Memory B cell (primary cell): Measurements from ENCODE around the gene RANBP2.

Source experiments
- ATAC-seq: fragments of 150-1000 bp; cut with Tn5 transposase; 2 replicates; pipeline ENCODE4 v1.10.0; 2021; ENCODE audit warnings: low read depth, mild to moderate bottlenecking, moderate library complexity
- DNase-seq, 2 donors: peaks; one replicate each; pipeline ENCODE4 v3.0.0; 2022; ENCODE audit warnings: low spot score in 2 of 2
- H3K27ac Mint-ChIP-seq: one replicate; pipeline ENCODE4 v1.8.0; 2022; ENCODE audit warnings: mild to moderate bottlenecking, moderate library complexity, mixed read lengths
- H3K27me3 Mint-ChIP-seq: one replicate; pipeline ENCODE4 v1.8.0; 2022; ENCODE audit warnings: mixed read lengths
- H3K36me3 Mint-ChIP-seq: one replicate; pipeline ENCODE4 v1.8.0; 2022; ENCODE audit warnings: mild to moderate bottlenecking, mixed read lengths
- H3K4me1 Mint-ChIP-seq: one replicate; pipeline ENCODE4 v1.8.0; 2022; ENCODE audit warnings: mixed read lengths
- H3K4me3 Mint-ChIP-seq: one replicate; pipeline ENCODE4 v1.8.0; 2022; ENCODE audit warnings: mild to moderate bottlenecking, moderate library complexity, mixed read lengths
- H3K9me3 Mint-ChIP-seq: one replicate; pipeline ENCODE4 v1.8.0; 2022; ENCODE audit warnings: mixed read lengths

RANBP2 gene

DNA sequence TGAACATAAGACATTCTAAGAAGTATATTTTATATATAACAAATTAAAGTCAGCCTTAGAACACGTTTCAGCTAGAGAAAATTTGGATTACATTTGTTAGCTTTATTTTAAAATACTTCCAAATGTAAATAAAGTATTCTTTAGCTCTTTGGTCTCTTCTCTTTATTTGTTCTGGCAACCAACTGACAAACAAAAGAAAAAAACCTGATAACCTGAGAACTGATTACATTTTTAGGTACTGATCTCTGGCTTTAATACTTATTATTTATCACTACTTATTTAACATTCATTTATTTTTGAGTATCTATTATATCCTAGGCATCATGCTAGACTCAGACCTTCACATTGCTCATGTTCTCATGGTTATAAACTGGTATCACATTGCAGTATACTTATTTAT, 85.8 kb downstream of the RANBP2 start:
- no peak overlapping the region for H3K27ac Mint-ChIP-seq
- no peak for DNase-seq
- peaks cover 7% of the 10 kb centered on the region for H3K9me3 Mint-ChIP-seq
- H3K27me3 Mint-ChIP-seq = no peaks in the 10 kb centered on the region
- no peaks in the 10 kb centered on the region for H3K4me1 Mint-ChIP-seq
- no peak for ATAC-seq
- peaks cover 30% of the 10 kb centered on the region for H3K36me3 Mint-ChIP-seq
- H3K4me3 Mint-ChIP-seq = no peak overlapping the region

DNA sequence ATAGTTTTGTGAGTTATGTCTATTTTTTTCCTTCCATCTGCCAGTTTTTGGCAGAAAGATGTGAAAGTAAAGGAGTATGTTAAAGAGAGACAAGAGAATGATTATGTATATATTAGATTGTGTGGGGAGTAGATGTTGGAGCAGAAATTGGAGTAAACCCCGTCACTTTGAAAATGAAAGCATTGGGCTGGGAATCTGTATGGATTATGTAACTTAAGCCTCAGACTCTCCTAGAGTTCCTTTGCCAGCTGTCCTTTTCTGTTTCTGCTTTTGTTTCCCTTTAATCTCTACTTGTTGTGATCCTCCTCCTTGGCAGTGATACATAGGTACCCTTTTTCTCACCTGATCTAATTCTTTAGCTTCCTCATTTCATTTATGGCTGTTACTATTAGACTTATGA, 86.5 kb downstream of the RANBP2 start:
- Mint-ChIP-seq H3K36me3 (peaks cover 36% of the 10 kb centered on the region), H3K4me1 (no peaks in the 10 kb centered on the region), H3K27me3 (no peaks in the 10 kb centered on the region), H3K27ac (no peak overlapping the region), H3K9me3 (peaks cover 11% of the 10 kb centered on the region), H3K4me3 (no peak overlapping the region)
- ATAC-seq (no peak), DNase-seq (no peak)

DNA sequence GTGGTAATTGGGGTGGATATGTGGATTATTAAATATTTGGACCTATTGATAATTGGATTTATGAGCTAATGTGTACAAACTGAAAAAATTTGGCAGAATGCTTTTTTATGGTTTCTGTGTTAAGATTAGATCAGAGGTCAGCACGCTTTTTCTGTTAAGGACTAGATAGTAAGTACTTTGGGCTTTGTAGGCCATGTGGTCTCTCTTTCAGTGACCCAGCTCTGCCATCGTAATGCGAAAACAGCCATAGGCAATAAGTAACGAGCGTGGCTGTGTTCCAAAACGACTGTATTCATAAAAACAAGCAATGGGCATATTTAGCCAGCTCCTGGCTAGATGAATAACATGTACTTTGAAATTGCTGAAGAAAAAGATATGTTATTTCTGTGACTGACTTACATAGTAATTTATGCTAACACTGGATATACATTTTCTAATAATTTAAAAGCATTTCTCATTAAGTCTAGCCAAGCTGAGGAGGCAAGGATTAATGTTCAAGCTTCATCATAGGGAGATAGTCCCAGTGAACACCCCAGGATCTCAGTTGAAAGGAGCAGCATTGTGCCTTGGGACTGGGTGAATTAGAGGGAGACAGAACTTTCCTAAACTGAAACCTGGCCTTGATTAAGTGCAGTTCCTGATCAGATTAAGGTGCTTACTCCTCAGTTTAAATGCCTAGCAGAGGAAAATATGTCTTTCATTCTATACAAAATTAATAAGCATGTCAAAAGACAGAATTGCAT, 87.3 kb downstream of the RANBP2 start:
- no peak for DNase-seq
- Mint-ChIP-seq H3K4me1 (no peaks in the 10 kb centered on the region), H3K4me3 (no peak overlapping the region), H3K27ac (no peak overlapping the region), H3K36me3 (peaks cover 41% of the 10 kb centered on the region), H3K9me3 (peaks cover 11% of the 10 kb centered on the region), H3K27me3 (no peaks in the 10 kb centered on the region)
- ATAC-seq = no peak

DNA sequence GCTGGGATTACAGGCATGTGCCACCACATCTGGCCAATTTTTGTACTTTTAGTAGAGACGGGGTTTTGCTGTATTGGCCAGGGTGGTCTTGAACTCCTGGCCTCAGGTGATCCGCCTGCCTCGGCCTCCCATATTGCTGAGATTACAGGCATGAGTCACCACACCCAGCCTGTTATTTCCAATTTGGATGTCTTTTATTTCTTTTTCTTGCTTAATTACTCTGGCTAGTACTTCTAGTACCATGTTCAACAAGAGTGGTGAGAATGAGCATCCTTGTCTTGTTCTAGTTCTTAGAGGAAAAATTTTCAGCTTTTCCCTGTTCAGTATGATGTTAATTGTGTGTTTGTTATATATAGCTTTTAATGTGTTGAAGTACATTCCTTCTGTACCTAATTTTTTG, 90.7 kb downstream of the RANBP2 start:
- Mint-ChIP-seq H3K36me3 (peaks cover 50% of the 10 kb centered on the region), H3K4me3 (no peak overlapping the region), H3K4me1 (no peaks in the 10 kb centered on the region), H3K9me3 (peaks cover 11% of the 10 kb centered on the region), H3K27ac (no peak overlapping the region), H3K27me3 (no peaks in the 10 kb centered on the region)
- no peak for ATAC-seq
- no peak for DNase-seq

DNA sequence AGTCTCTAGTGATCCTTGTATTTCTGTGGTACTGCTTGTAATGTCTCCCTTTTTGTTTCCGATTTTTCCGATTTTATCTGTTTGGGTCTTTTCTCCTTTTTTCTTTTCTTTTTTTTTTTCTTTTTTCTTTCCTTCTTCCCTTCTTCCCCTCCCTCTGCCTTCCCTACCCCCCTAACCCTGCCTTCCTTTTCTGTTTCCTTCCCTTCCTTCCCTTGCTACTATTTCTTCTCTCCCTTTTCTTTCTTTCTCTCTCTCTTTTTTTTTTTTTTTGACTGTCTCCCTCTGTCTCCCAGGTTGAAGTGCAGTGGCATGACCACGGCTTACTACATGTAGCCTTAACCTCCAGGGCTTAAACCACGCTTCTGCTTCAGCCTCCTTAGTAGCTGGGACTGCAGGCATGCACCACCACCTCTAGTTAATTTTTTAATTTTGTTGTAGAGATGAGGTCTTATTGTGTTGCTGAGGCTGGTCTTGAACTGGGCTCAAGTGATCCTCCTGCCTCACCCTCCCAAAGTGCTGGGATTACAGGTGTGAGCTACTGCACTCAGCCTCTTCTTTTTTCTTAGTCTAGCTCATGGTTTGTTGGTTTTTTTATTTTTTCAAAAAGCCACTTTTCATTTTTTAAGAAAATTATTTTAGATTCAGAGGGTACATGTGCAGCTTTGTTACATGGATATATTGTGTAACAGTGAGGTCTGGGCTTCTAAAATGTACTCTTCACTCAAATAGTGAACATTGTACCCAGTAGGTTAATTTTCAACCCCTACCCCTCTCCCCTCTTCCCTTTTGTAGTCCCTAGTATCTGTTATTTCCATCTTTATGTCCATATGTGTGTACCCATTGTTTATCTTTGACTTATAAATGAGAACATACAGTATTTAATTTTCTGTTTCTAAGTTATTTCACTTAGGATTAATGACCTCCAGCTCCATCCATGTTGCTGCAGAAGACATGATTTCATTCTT, 92.0 kb downstream of the RANBP2 start:
- Mint-ChIP-seq H3K27ac (no peak overlapping the region), H3K4me3 (no peak overlapping the region), H3K36me3 (peaks cover 47% of the 10 kb centered on the region), H3K4me1 (no peaks in the 10 kb centered on the region), H3K9me3 (peaks cover 11% of the 10 kb centered on the region), H3K27me3 (no peaks in the 10 kb centered on the region)
- DNase-seq = no peak
- ATAC-seq = no peak

DNA sequence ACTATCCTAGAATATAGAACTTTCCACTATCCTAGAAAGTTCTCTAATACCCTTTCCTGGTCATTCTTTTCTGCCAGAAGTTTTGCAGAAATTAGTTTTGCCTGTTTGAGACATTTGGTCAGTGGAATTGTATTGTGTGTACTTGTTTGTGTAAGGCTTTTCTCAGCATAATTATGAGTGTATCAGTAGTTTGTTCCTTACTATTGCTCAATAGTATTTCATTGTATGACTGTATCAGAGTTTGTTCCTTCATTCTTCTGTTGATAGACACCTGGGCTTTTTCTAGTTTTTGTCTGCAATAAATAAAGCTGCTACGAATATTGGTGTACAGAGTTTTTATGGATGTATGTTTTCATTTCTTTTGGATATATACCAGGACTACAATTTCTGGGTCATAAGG, 94.5 kb downstream of the RANBP2 start:
- Mint-ChIP-seq H3K4me1 (no peaks in the 10 kb centered on the region), H3K36me3 (peaks cover 45% of the 10 kb centered on the region), H3K27me3 (no peaks in the 10 kb centered on the region), H3K27ac (no peak overlapping the region), H3K9me3 (peaks cover 10% of the 10 kb centered on the region), H3K4me3 (no peak overlapping the region)
- DNase-seq = no peak
- ATAC-seq = no peak

DNA sequence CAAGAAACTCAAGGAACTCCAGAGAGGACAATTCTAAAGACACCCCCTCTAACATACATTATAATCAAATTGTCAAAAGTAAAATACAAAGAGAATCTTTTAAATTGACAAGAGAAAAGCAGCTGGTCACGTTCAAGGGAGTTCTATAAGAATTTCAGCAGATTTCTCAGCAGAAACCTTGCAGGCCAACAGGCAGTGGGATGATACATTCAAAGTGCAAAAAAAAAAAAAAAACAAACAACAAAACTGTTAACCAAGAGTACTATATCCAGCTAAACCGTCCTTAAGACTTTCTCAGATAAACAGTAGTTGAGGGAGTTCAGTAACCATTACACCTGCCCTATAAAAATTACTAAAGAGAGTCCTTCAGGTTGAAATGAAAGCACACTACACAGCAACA, 101.2 kb downstream of the RANBP2 start:
- H3K36me3 Mint-ChIP-seq = peaks cover 27% of the 10 kb centered on the region
- H3K4me3 Mint-ChIP-seq = no peak overlapping the region
- no peak for DNase-seq
- H3K27ac Mint-ChIP-seq = no peak overlapping the region
- H3K9me3 Mint-ChIP-seq = peaks cover 8% of the 10 kb centered on the region
- ATAC-seq = no peak
- no peaks in the 10 kb centered on the region for H3K27me3 Mint-ChIP-seq
- no peaks in the 10 kb centered on the region for H3K4me1 Mint-ChIP-seq

DNA sequence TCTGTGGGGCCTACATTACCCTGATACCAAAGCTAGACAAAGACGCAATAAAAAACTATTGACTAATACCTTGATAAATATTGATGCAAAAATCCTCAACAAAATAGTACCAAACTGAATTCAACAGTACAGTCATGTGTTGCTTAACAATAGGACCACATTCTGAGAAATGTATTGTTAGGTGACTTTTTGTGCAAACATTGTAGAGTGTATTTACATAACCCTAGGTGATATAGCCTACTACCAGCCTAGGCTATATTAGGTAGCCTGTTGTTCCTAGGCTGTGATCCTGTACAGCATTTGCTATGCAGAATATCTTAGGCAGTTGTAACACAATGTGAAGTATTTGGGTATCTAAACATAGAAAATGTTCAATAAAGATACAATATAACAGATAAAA, 104.0 kb downstream of the RANBP2 start:
- no peak for DNase-seq
- no peak overlapping the region for H3K27ac Mint-ChIP-seq
- no peak overlapping the region for H3K4me3 Mint-ChIP-seq
- peaks cover 23% of the 10 kb centered on the region for H3K36me3 Mint-ChIP-seq
- H3K9me3 Mint-ChIP-seq = peaks cover 8% of the 10 kb centered on the region
- no peaks in the 10 kb centered on the region for H3K4me1 Mint-ChIP-seq
- no peak for ATAC-seq
- H3K27me3 Mint-ChIP-seq = no peaks in the 10 kb centered on the region

DNA sequence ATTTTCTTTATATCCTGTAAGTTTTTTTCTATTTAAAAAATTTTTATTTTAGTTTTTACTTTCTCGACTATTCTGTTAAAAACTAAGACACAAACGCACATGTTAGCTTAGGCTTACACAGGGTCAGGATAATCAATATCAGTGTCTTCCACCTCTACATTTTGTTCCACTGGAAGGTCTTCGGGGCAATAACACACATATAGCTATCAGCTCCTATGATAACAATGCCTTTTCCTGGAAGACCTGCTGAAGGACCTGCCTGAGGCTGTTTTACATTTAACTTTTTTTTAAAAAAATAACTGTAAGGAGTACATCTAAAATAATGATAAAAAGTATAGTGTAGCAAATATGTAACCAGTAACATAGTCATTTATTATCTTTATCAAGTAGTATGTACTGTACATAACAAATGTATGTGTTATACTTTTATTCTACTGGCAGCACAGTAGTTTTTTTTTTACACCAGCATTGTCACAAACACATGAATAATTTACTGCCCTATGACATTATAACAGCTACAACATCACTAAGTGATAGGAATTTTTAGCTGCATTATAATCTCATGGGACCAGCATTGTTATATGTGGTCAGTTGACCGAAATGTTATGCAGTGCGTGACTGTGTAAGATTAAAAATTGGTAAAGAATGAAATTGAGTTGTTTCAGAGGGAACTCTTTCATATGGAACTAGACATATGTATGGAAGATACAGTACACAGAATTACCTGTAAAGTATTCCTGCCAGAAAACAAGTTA, 105.2 kb downstream of the RANBP2 start:
- H3K4me1 Mint-ChIP-seq = no peaks in the 10 kb centered on the region
- no peak for ATAC-seq
- H3K36me3 Mint-ChIP-seq = peaks cover 19% of the 10 kb centered on the region
- no peak for DNase-seq
- H3K4me3 Mint-ChIP-seq = no peak overlapping the region
- H3K27ac Mint-ChIP-seq = no peak overlapping the region
- H3K9me3 Mint-ChIP-seq = peaks cover 6% of the 10 kb centered on the region
- no peaks in the 10 kb centered on the region for H3K27me3 Mint-ChIP-seq

DNA sequence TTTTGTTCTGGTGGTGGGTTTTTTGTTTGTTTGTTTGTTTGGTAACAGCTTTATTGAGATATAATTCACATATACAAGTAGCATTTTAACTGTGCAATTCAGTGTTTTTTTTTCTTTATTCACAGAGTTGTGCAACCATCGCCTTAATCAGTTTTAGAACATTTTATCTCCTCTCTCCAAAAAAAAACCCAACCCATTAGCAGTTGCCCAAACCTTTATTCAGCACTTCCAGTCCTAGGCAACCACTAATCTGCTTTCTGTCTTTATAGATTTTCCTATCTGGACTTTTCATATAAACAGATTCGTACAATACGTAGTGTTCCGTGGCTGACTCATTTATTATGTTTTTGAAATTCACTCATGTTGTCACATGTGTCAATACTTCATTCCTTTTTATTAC, 106.0 kb downstream of the RANBP2 start:
- ATAC-seq (no peak), DNase-seq (no peak)
- Mint-ChIP-seq H3K9me3 (no peaks in the 10 kb centered on the region), H3K4me3 (no peak overlapping the region), H3K36me3 (peaks cover 14% of the 10 kb centered on the region), H3K27me3 (no peaks in the 10 kb centered on the region), H3K4me1 (no peaks in the 10 kb centered on the region), H3K27ac (no peak overlapping the region)

DNA sequence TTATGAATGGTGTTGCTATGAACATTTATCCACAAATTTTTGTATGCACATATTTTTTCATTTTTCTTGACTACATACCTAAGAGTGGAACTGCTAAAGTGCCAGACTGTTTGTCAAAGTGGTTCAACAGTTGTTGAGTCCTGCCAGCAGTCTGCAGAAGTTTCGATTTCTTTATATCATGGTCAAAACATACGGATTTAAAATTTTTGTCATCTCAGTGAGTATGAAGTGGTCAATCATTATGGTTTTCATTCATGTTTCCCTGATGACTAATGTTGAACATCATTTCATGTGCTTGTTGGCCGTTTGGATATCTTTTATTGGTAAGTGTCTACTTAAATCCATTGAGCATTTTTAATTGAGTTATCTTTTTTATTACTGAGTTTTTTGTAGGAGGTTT, 106.5 kb downstream of the RANBP2 start:
- DNase-seq (no peak), ATAC-seq (no peak)
- Mint-ChIP-seq H3K4me1 (no peaks in the 10 kb centered on the region), H3K4me3 (no peak overlapping the region), H3K27me3 (no peaks in the 10 kb centered on the region), H3K9me3 (no peaks in the 10 kb centered on the region), H3K36me3 (peaks cover 14% of the 10 kb centered on the region), H3K27ac (no peak overlapping the region)

DNA sequence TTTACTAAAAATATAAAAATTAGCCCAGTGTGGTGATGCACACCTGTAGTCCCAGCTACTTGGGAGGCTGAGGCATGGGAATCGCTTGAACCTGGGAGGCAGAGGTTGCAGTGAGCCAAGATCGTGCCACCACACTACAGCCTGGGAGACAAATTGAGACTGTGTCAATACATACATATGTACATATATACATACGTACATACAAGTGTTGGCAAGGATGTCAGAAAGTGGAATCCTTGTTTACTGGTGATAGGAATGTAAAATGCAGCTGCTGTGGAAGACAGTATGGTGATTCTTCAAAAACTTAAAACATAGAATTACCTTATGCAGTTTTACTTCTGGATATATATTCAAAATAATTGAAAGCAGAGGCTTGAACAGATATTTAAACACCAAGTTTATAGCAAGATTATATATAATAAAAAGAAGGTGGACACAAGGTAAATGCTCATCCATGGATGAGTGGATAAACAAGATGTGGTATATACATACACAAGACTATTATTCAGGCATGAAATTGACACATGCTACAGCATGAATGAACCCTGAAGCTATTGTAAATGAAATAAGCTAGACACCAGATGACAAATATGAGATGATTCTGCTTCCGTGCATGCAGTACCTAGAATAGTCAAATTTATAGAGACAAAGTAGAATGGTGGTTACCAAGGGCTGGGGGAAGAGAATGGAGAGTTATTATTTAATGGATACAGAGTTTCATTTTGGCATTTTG, 110.5 kb downstream of the RANBP2 start:
- Mint-ChIP-seq H3K9me3 (no peaks in the 10 kb centered on the region), H3K27ac (no peak overlapping the region), H3K27me3 (no peaks in the 10 kb centered on the region), H3K4me1 (peaks cover 8% of the 10 kb centered on the region), H3K36me3 (peaks cover 12% of the 10 kb centered on the region), H3K4me3 (no peak overlapping the region)
- no peak for DNase-seq
- no peak for ATAC-seq

DNA sequence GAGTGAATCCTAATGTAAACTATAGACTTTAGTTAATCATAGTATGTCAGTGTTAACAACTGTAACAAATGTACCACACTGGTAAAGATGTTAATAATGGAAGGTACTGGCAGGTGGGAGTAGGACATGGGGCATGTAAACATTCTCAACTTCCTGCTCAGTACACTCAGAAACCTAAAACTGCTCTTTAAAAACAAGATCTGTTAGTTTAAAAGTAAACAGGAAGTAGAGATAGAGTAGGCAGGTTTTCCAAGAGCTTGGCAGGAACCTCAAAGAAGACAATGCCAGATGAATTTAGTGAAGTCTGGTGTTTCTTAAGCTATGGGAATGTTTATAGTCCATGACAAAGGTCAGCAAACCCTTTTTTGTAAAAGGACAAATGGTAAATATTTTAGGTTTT, 113.9 kb downstream of the RANBP2 start:
- Mint-ChIP-seq H3K36me3 (peaks cover 16% of the 10 kb centered on the region), H3K4me3 (no peak overlapping the region), H3K27ac (peak overlapping the region; percentile 78), H3K4me1 (peaks cover 8% of the 10 kb centered on the region), H3K27me3 (no peaks in the 10 kb centered on the region), H3K9me3 (peaks cover 2% of the 10 kb centered on the region)
- DNase-seq (no peak), ATAC-seq (no peak)
